ENCODE data around the gene BCAS4. TPM values are rescaled to one million over a fixed set of nuclear protein-coding genes. Genes with fewer than 3 reads are reported as not detected.
"Not testable (repeated sequence)": the region's sequence is repeated elsewhere in the genome, so short reads cannot be mapped to it uniquely, and the experiment has no call there.

BCAS4 gene
- polyA plus RNA-seq, 1 donor, result 2.4 TPM

DNA sequence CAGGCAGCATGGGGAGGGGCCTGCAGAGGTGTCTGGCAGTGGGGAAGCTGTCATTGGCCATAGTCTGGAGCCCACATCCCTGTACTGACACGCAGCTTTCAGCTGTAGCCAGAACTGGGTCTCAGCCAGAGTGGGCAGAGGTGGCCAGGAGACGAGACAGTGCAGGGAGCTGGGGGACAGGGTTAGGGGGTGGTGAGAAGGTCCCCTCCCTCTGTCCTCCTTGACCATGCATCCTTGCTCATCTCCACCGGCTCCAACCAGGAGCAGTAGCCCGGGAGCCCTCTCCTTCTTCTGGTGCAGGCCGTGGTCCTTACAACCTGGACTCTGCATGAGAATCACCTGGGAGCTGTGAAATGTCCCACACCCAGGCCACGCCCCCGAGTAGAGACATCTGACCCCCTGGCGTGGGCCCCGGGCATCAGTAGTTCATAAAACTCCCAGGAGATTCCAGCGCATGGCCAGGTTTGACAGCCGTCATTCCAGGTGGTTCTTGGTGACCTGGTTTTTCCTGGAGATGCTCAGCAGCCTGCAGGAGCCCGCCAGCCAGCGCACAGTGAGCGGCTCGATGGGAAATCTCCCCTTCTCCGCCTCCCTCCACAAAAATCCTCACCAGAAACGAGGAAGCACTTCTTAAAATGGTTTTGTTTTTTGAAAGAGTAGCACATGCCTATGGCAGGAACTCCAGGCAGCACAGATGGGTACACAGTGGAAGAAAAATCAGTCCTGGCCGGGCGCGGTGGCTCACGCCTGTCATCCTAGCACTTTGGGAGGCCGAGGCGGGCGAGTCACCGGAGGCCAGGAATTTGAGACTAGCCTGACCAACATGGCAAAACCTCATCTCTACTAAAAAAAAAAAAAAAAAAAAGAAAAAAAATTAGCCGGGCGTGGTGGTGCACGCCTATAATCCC lies 80.2 kb downstream of the BCAS4 start:
- no peak for DNase-seq (ENCODE audit: low read depth)

DNA sequence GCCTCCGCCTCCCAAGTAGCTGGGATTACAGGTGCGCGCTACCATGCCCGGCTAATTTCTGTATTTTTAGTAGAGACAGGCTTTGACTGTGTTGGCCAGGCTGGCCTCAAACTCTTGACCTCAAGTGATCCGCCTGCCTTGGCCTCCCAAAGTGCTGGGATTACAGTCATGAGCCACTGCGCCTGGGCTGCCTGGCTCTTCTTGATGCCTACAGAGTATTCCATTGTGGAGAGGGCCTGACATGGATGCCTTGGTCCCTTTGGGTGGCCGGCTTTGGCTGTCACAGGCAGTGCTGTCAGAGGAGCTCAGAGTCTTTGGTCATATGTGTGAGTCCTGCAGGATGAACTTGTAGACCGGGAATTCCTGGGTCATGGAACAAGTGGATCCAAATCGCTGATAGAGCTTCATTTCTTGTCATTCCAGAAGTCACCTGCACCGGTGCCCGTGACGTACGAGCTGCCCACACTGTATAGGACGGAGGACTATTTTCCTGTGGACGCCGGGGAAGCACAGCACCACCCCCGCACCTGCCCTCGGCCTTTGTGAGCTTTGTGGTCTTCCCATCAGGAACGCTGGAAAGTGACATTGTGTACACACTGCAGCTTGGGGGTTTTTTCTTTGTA lies 81.3 kb downstream of the BCAS4 start:
- DNase-seq (ENCODE audit: low read depth), result no peak

DNA sequence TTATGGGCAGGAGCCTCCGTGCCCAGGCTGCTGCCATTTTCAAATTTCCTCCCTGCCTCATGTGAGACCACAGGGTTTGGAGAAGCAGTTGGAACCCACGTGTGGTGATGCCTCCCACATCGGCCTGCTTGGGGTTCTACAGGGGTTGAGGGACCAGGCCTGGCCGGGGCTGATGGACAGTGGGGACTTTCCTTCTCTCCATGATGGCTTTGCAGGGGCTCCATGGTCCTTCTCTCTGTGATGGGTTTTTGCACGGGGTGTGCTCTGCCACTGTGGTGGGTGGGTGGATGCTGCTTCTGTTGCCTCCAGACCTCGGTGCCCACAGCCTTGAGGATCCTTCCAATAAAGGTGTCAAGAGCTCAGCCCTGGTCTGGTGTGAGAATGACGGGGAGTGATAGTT lies 82.0 kb downstream of the BCAS4 start:
- no peak for DNase-seq (ENCODE audit: low read depth)

DNA sequence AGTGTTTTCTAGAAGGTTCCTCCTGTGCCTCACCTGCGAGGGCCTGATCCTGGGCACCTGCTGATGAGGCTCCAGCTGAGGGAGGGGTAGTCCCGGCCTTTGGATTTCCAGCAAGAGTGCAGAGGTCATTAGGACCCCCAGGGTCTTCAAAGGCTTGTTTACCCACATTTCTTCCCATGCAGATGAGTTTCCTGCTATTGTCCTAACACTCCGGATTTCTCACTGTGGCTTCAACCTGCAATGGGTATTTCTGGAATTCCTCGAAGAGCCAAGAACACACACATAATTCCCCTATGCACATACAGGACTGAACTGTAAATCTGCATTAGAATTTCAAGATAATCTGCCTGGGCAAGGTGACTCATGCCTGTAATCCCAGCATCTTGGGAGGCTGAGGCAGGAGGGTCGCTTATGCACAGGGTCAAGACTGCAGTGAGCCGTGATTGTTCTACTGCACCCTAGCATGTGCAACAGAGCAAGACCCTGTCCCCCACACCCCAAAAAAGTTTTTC lies 82.4 kb downstream of the BCAS4 start:
- no peak for DNase-seq (ENCODE audit: low read depth)

DNA sequence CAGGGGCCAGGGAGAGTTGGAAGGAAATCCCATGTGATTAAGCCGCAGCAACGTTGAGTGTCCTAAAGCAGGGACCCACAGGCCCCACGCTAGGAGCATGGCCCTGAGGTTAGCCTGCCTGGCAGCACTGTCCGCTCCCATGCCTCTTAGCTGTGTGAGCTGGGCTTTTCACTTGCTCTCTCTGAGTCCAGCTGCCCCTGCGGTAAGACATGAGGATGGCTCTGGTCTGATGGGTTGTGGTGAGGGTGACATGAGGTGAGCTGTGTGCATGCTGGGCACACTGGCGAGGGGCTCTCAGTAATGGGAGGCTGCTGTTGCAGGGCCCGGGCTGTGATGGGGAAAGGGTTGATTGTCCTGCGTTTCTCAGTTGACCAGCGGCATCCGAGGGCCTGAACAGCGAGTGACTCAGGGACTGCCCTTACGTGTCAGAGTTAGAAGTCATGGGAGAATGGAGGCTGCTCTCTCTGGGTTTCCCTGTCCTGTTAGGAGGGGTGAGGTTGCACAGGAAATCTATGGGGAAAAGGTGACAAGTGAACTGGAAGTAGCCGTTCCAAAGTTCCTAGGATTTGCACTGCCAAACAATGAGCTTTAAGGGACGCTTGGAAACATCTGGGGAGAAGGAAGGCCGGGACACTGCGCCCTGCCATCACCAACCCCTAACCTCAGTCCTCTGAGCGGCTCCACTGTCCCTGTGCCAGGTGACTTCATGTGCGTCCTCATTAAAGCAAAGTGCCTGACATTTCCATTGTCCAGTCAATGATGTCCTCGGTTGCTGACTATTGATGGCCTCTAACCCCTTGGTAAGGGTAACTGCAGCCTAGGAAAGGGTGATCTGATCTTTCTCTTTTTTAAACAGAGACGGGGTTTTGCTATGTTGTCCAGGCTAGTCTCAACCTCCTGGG lies 85.0 kb downstream of the BCAS4 start:
- DNase-seq (ENCODE audit: low read depth), result no peak

DNA sequence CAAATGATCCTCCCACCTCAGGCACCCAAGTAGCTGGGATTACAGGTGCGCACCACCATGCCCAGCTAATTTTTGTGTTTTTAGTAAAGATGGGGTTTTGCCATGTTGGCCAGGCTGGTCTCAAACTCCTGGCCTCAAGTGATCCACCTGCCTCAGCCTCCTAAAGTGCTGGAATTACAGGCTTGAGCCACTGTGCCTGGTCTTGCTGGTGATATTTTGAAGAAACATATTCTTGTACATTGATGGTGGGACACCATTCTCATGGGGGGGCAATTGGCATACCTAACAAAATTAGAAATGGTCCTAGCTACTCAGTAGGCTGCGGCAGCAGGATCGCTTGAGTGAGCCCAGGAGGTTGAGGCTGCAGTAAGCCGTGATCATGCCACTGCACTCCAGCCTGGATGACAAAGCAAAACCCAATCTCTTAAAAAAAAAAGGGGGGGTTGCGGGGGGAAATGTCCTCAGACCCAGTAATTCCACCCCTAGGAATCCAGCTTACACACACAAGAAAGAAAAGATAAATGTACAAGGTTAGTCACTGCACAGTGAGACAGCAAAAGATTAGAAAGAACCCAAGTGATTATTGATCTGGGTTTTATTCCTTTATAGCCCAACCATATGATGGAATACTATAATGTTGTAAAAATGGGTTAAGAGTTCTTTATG lies 87.0 kb downstream of the BCAS4 start:
- not testable (repeated sequence) for DNase-seq (ENCODE audit: low read depth)

DNA sequence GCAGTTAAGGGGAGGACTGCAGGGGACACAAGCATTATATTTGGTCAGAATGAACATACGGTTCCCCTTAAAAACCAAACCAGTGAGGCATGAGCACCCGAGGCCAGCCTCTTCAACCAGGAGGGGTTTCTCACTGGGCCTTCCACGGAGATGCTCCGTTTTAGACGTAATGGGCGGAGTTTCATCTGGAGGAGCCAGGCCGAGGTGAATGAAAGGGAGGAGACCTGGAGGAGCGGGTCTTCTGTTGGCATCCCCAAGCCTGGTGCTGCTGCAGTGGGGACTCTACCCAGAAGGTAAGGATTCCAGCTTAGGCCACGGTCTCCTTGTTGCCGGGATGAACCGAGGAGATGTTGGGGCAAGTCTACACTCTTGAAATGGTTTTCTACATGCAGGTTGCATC lies 89.0 kb downstream of the BCAS4 start:
- no peak for DNase-seq (ENCODE audit: low read depth)

DNA sequence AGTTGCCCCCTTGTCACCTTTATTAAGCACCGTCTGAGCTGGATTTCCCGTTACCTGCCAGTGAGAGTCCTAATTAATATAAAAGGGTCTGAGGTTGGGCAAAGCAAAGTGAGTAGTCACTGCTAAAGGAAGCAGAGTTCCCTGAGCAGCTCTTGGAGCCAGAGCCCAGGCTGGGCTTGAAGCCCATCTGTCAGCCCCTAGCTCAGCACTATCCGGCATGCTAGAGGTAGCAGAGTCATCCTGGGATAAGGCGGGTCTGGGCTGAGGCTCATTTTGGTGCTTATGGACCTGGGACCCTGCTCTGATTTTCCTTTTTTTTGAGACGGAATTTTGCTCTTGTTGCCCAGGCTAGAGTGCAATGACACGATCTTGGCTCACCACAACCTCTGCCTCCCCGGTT lies 90.2 kb downstream of the BCAS4 start:
- DNase-seq (ENCODE audit: low read depth), result no peak

DNA sequence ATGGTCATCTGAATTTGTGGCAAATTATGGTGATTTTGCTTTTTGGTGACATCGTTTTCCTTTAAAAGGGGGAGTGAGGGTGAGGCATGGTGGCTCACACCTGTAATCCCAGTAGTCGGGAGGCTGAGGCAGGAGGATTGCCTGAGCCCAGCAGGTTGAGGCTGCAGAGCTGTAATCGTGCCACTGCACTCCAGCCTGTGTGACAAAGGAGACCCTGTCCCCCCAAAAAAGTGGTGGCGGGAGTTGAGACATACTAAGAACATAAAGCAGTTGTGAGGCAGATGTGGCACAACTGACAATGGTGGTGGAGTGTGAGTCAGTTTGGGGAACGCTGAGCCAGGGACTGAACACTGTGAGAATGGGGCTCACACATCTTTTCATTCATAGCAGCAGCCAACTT lies 90.9 kb downstream of the BCAS4 start:
- DNase-seq (ENCODE audit: low read depth), result no peak

DNA sequence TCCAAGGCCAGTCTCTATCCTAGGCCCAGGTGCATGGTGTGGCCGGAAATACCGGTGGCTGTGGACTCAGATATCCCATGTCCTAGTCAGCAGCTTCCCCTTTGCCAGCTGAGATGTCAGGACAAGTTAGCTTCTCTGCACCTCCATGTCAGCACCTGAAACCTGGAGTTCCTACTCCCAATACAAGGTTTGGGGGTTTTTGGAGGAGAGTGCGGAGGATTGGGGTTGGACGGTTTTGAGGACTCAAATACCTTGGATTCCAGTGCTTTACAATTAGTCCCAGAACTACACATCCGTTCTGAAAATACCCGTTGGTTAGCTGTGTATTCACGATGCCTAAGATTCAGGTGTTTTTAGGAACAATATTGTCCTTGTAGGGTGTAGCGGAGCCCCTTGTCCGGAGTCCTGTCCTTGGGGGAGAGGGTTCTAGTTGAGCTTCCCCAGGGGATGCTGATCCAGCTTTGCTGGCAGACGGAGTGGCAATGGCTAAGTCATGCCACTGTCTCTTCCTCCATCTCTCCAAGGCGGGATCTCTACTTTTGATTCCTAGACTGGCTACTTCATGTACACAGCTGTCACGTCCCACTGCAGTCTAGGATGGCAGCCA lies 91.4 kb downstream of the BCAS4 start:
- DNase-seq (ENCODE audit: low read depth), result no peak

DNA sequence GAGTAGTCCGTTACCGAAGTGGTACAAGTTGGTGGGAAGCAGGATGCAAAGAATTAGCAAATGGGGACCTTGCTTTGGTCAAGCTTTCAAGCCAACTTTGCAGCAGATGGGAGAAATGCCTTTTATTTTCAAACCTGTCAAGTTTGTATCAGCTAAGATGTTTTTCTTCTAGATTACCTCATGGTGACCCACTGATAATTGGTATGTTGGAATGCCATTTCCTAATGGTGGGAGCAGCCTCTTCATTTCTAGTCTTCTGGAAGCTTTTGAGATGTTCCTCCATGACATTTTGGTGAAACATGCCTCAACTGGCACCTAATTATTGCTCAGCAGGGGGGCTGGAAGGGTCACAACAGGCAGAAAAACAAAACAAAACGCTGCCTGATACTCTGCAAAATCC lies 92.7 kb downstream of the BCAS4 start:
- DNase-seq (ENCODE audit: low read depth), result no peak

DNA sequence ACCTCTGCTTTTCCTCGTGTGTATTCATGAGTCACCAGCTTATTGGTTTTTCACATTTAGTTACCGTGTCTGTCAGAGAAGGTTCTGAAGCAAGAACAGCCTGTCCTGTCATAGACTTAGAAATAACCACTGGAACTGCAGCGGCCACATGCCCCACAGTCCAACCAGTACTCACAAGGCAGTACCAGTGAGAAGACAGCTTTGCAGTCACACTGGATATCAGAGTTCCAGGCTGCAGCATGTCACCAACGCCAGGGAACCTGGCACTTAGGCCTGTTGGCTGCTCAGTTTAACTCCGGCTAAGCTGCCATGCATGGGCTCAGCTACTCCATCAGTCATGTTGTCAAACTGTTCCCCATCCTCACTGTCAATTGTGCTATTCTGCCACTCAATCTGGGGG lies 96.3 kb downstream of the BCAS4 start:
- DNase-seq (ENCODE audit: low read depth), result no peak

DNA sequence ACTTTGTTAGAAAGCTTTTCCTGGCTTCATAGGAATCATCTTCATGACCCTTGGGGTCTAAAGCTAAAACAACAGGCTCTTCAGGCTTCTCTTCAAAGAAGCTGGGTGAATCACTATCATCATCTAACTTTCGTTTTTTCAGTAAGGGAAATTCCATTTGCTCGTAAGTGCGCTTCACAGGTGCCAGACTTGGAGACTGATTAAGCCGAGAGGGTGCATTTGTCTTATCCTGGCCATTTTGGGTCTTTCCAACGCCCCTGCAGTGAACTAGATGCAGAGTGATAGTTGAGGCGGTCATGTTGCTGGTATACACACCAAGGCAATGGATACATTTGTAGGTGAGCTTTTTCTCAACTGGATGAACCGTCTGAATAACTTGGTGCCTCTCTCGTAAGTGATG lies 97.5 kb downstream of the BCAS4 start:
- no peak for DNase-seq (ENCODE audit: low read depth)

DNA sequence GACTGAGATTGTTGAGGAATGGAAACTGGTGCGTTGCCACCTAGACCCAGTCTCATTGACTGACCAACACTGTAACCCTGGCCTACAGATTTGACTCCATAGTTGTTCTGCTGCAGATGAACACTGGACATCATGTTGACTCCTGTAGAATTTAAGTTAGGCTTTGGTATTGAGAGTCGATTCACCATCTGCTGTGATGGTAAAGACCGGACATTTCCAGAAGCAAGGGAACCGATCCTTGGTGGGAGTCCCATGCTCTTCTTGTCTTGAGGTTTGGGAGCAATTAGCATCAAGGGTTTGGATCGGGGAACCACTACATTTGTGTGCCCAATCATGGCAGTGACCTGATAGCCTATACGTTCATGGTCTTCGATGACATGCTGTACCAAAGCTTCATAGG lies 98.8 kb downstream of the BCAS4 start:
- no peak for DNase-seq (ENCODE audit: low read depth)

DNA sequence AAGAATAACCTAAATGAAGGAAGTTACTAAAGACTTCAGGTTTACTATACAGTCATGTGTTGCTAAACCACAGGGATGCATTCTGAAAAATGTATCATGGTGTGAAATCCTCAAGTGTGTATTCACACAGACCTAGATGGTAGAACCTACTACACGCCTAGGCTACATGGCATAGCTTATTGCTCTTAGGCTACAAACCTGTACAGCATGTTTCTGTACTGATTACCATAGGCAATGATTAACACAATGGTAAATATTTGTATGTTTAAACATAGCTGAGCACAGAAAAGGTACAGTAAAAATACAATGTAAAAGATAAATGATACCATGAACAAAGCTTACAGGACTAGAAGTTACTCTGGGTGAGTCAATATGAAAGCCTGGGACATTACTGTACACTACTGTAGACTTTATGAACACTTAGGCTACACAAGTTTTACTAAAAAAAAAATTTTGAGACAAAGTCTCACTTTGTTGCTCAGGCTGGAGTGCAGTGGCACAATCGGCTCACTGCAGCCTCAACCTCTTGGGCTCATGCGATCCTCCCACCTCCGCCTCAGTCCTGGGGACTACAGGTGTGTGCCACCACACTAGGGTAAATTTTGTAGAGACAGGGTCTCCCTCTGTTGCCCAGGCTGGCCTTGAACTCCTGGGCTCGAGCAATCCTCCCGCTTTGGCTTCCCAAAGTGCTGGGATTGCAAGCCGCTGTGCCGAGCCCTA lies 100.4 kb downstream of the BCAS4 start:
- no peak for DNase-seq (ENCODE audit: low read depth)

DNA sequence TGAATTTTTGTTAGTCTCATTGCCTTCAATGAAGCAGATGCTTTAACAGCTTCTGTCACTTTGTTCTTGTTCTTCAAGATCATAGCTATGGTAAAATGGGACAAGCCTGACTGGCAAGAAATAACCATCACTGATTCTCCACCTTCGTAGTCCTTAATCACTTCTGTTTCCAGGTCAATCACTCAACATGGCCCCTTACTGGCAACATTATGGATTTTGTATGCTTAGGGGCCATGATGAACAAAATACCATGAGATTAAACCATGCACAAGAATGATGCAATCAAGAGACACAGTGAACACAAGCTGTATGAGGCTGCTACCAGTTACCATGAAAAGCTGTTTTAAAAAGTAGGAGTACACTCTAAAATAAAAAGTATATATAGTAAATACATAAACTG lies 103.6 kb downstream of the BCAS4 start:
- DNase-seq (ENCODE audit: low read depth), result no peak

DNA sequence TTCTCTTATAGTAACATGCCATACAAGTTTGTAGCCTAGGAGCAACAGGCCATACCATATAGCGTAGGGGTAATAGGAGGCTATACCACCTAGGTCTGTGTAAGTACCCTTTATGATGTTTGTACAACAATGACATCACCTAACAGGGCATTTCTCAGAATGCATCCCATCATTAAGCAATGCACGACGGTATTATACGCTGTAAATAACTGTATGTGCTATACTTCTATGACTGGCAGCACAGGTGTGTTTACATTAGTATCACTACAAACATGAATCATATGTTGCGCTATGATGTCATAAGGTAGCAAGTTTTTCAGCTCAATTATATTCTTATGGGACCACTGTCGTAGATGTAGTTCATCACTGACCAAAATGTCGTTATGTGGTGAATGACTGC lies 105.4 kb downstream of the BCAS4 start:
- no peak for DNase-seq (ENCODE audit: low read depth)

DNA sequence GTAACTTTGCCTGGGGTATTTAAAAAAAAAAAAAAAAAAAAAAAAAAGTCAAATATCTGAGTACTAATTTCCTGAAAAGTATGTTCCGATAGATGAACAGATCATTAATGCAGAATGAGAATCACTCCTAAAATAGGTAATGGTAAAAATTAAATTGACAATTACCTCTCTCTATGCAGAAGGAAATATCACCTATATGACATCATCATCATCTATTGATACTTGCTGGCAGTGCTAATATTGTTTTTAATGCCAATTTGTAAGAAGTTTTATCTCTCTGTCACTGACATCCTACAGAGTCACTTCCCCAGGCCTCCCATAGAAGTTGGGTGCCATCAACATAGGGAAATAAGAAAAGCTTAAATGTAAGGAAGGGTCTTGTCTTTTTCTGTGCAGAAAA lies 106.4 kb downstream of the BCAS4 start:
- DNase-seq (ENCODE audit: low read depth), result no peak

DNA sequence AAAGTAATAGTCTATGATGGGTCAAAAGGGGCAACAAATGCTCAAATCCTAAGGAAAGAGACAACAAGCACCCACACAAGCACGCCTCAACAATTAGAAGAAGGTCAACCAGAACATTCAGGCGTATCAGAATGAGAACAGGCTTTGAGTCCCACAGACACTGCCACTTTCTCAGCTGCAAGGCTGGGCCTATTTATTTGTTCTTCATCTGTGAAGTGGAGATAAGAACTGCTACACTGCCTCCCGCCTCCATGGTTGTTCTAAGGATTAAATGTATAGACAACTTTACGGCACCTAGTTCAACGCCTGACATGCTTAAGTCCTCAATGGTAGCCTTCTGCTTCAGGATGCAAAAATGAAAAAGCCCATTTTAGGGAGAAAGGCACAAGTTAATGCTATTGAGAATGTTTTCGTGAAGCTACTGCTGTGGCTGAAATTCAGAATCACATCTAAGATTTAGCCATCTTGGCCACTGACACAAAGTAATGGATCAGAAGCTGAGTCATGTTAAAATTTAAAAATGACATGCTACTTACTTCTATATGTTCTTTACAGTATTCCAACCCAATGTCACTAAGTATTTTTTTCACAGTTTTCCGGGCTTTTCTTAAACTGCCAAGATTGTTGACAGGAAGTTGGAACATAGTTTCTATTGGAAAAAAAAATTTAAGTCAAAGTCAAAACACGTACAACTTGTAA lies 108.6 kb downstream of the BCAS4 start:
- no peak for DNase-seq (ENCODE audit: low read depth)

DNA sequence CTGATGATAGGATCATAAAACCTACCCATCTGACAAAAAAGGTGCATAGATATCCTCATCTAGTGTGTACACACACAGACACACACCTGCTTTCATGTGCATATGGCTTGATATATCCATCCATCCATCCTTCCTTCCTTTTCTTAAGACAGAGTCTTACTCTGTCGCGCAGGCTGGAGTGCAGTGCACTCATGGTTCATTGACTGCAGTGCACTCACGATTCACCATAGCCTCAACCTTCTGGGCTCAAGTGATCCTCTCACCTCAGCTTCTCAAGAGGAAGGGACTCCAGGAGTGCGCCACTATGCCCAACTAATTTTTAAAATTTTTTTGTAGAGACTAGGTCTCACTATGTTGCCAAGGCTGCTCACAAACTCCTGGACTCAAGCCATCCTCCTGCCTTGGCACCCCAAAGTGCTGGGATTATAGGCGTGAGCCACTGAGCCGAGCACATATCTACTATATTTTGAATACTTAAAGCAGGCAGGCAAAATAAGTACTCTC lies 109.3 kb downstream of the BCAS4 start:
- no peak for DNase-seq (ENCODE audit: low read depth)

All from forelimb muscle (tissue), 1 donor.